K562 (cell line): ENCODE results near the gene POLN. TPM values are rescaled to one million over a fixed set of nuclear protein-coding genes. Genes with fewer than 3 reads are reported as not detected.

ENCODE experiments used
- ATAC-seq: fragments of 200-7000 bp; cut with Tn5 transposase; 3 replicates; pipeline ENCODE4 v1.9.1; 2020; ENCODE audit warnings: moderate library complexity
- BruUV-seq: library from RNA; stranded (reverse); fragments of 400-500 nt; replicated peaks from 2 replicates; lab custom pipeline; 2021; lab: Mats Ljungman, UMichigan
- CTCF ChIA-PET: fragments of 300-600 bp; formaldehyde crosslinking; extraction: SDS; loops from one replicate; lab custom pipeline; 2021; ENCODE audit warnings: low intra/inter-chr PET ratio; lab: Yijun Ruan, JAX
- POLR2A ChIA-PET: fragments of 300-600, 350-650 bp; sonication (Branson Sonifier 250); formaldehyde crosslinking; extraction: SDS; loops from one replicate; lab custom pipeline; 2021; ENCODE audit warnings: antibody characterized with exemption, inconsistent platforms; lab: Yijun Ruan, JAX
- DNase-seq, 4 experiments: peaks; one replicate each; pipeline versions ENCODE4 v3.0.0 to v3.0.0-alpha.2; 2011 to 2018; ENCODE audit warnings: low spot score in 3 of 4, mixed read lengths in 3 of 4; ENCODE audit errors: extremely low read depth in 1 of 4
- FAIRE-seq: peaks from 2 replicates; lab custom pipeline; 2011; peaks lifted over from hg19 to GRCh38; lab: Jason Lieb, UNC
- H2AFZ ChIP-seq: 2 replicates; pipeline ENCODE4 v1.6.0; 2011; ENCODE audit warnings: low read depth, low read length, control low read depth, inconsistent platforms
- H3K27ac ChIP-seq: fragments of 200-600 bp; 3 replicates; pipeline ENCODE4 v1.8.0; 2011; ENCODE audit warnings: low read depth, mild to moderate bottlenecking, control low read depth, inconsistent platforms, low read length, moderate library complexity, mixed read lengths; ENCODE audit errors: extremely low read depth
- H3K27me3 ChIP-seq, 2 experiments: fragments of 300-600 bp in 1 of 2; 2 replicates in 1 of 2; 3 replicates in 1 of 2; pipeline versions ENCODE4 v1.6.0 to v1.8.0; 2011; ENCODE audit warnings: inconsistent platforms in 2 of 2, low read length in 2 of 2, mild to moderate bottlenecking in 1 of 2, mixed read lengths in 1 of 2, moderate library complexity in 1 of 2; ENCODE audit not compliant: control insufficient read depth in 2 of 2, insufficient read depth in 2 of 2
- H3K36me3 ChIP-seq: fragments of 300-600 bp; 3 replicates; pipeline ENCODE4 v1.8.0; 2011; ENCODE audit warnings: mild to moderate bottlenecking, low read length, inconsistent platforms; ENCODE audit not compliant: control insufficient read depth, insufficient read depth
- H3K4me1 ChIP-seq, 2 experiments: fragments of 200-600 bp in 1 of 2; replicated peaks in 1 of 2; 2 replicates in 1 of 2; 3 replicates in 1 of 2; pipeline versions ENCODE4 v1.5.1 to v1.8.0; 2011; ENCODE audit warnings: inconsistent platforms in 2 of 2, low read length in 2 of 2, mild to moderate bottlenecking in 1 of 2, mixed read lengths in 1 of 2, moderate library complexity in 1 of 2; ENCODE audit not compliant: control insufficient read depth in 2 of 2, insufficient read depth in 2 of 2
- H3K4me2 ChIP-seq: 2 replicates; pipeline ENCODE4 v1.6.1; 2011; ENCODE audit warnings: low read length, control low read depth, inconsistent platforms, mixed read lengths; ENCODE audit not compliant: insufficient read depth
- H3K4me3 ChIP-seq: fragments of 200-600 bp; sonication (generic), shearing (Covaris generic); 2 replicates; pipeline ENCODE4 v1.5.1; 2016; ENCODE audit warnings: control low read depth, inconsistent platforms
- H3K79me2 ChIP-seq: fragments of 200-600 bp; 3 replicates; pipeline ENCODE4 v1.8.0; 2011; ENCODE audit warnings: low read length, inconsistent platforms; ENCODE audit not compliant: control insufficient read depth, insufficient read depth
- H3K9ac ChIP-seq, 2 experiments: 2 replicates each; pipeline versions ENCODE4 v1.6.0 to v1.6.1; 2011; ENCODE audit warnings: low read depth in 2 of 2, low read length in 2 of 2, control low read depth in 1 of 2, inconsistent platforms in 1 of 2, mild to moderate bottlenecking in 1 of 2, mixed read lengths in 1 of 2; ENCODE audit not compliant: insufficient read depth in 1 of 2
- H3K9me1 ChIP-seq: one replicate; pipeline ENCODE4 v1.6.0; 2011; ENCODE audit warnings: inconsistent platforms, mild to moderate bottlenecking, low read length, moderate library complexity; ENCODE audit not compliant: control insufficient read depth, insufficient read depth
- H3K9me3 ChIP-seq: replicated peaks from 2 replicates; pipeline ENCODE4 v1.5.1; 2011; ENCODE audit warnings: low read depth, low read length, inconsistent platforms; ENCODE audit not compliant: control insufficient read depth, insufficient read depth
- H4K20me1 ChIP-seq: replicated peaks from 2 replicates; pipeline ENCODE4 v1.6.1; 2011; ENCODE audit warnings: low read length, inconsistent platforms, mixed read lengths; ENCODE audit not compliant: control insufficient read depth, insufficient read depth
- ETS2 ChIP-seq: IDR thresholded peaks from 2 replicates; pipeline ENCODE4 v1.6.1; 2016; ENCODE audit warnings: borderline replicate concordance, missing genetic modification characterization, mild to moderate bottlenecking, moderate library complexity, missing compliant biosample characterization; ENCODE audit not compliant: poor library complexity, severe bottlenecking
- HMG20B ChIP-seq: fragments of 250-450 bp; sonication (Bioruptor Pico); IDR thresholded peaks from 2 replicates; pipeline ENCODE4 v1.5.0; 2021; ENCODE audit warnings: mild to moderate bottlenecking
- HMGN3 ChIP-seq: IDR thresholded peaks from 2 replicates; pipeline ENCODE4 v1.6.1; 2011; ENCODE audit warnings: borderline replicate concordance, low read depth, mild to moderate bottlenecking, mixed read lengths, low read length; ENCODE audit not compliant: insufficient read length; ENCODE audit errors: extremely low read depth
- ILK ChIP-seq: fragments of 450-650 bp; IDR thresholded peaks from 2 replicates; pipeline ENCODE4 v1.6.1; 2016; ENCODE audit warnings: missing genetic modification characterization, low read depth, mild to moderate bottlenecking, missing compliant biosample characterization, moderate library complexity, borderline replicate concordance
- MECOM ChIP-seq: fragments of 250-450 bp; sonication (Bioruptor Pico); IDR thresholded peaks from 2 replicates; pipeline ENCODE4 v1.8.0; 2022; ENCODE audit warnings: inconsistent platforms
- PCBP2 ChIP-seq: fragments of 200-400 bp; formaldehyde crosslinking; IDR thresholded peaks from 2 replicates; pipeline ENCODE4 v1.6.1; 2018; ENCODE audit warnings: low read length, low read depth, mild to moderate bottlenecking, moderate library complexity; ENCODE audit not compliant: poor library complexity, severe bottlenecking
- PHTF2 ChIP-seq: fragments of 250-450 bp; sonication (Bioruptor Pico); IDR thresholded peaks from 2 replicates; pipeline ENCODE4 v1.5.0; 2021; ENCODE audit warnings: mild to moderate bottlenecking
- PML ChIP-seq: IDR thresholded peaks from 2 replicates; pipeline ENCODE4 v1.6.1; 2012; ENCODE audit warnings: low read length, inconsistent platforms
- PRDM10 ChIP-seq: fragments of 450-650 bp; IDR thresholded peaks from 2 replicates; pipeline ENCODE4 v1.6.1; 2018; ENCODE audit not compliant: partially characterized antibody
- RAD21 ChIP-seq, 2 experiments: fragments of 250-450 bp in 1 of 2; fragments of 450-650 bp in 1 of 2; sonication (Bioruptor Pico) in 1 of 2; formaldehyde crosslinking in 1 of 2; IDR thresholded peaks in 1 of 2; conservative IDR thresholded peaks in 1 of 2; 2 replicates each; pipeline versions ENCODE4 v1.4.0 to v1.8.0; 2020 to 2022; ENCODE audit warnings: mild to moderate bottlenecking in 2 of 2, moderate library complexity in 1 of 2
- RBM14 ChIP-seq: fragments of 200-400 bp; formaldehyde crosslinking; IDR thresholded peaks from 2 replicates; pipeline ENCODE4 v1.6.1; 2018; ENCODE audit warnings: low read depth, mild to moderate bottlenecking, low read length, moderate library complexity, borderline replicate concordance; ENCODE audit not compliant: insufficient read depth
- SREBF2 ChIP-seq: sonication (generic); formaldehyde crosslinking; IDR thresholded peaks from 2 replicates; pipeline ENCODE4 v1.4.0; 2020; ENCODE audit warnings: mild to moderate bottlenecking, missing genetic modification reagents
- TGIF2 ChIP-seq: sonication (generic); formaldehyde crosslinking; IDR thresholded peaks from 2 replicates; pipeline ENCODE4 v1.8.1; 2022; ENCODE audit warnings: mild to moderate bottlenecking, missing genetic modification reagents, moderate library complexity
- THRB ChIP-seq: fragments of 450-650 bp; formaldehyde crosslinking; conservative IDR thresholded peaks from 2 replicates; pipeline ENCODE4 v1.4.0; 2022; ENCODE audit warnings: mild to moderate bottlenecking, missing genetic modification characterization
- ZNF639 ChIP-seq, 2 experiments: fragments of 200-800 bp in 1 of 2; sonication (Bioruptor generic) in 1 of 2; sonication (generic) in 1 of 2; formaldehyde crosslinking in 1 of 2; IDR thresholded peaks in 1 of 2; conservative IDR thresholded peaks in 1 of 2; 2 replicates each; pipeline versions ENCODE4 v1.5.0 to v1.6.1; 2016 to 2020; ENCODE audit warnings: missing compliant biosample characterization in 1 of 2, missing genetic modification characterization in 1 of 2, missing genetic modification reagents in 1 of 2
- WGBS: fragments of 100-300 bp; shearing (Covaris generic); methylation state at CpG from one replicate; pipeline ENCODE4 v1.1.6; 2016; ENCODE audit warnings: low coverage, mixed read lengths; ENCODE audit not compliant: insufficient coverage; ENCODE audit errors: missing lambda C conversion rate; 5-methylcytosine and 5-hydroxymethylcytosine counted together
- in situ Hi-C: fragments of 300-500 bp; cut with MboI; formaldehyde crosslinking; loops from 4 replicates; pipeline ENCODE4 v1.15.0; 2018; ENCODE audit warnings: inconsistent platforms, mixed read lengths
- intact Hi-C: fragments of 100-400 bp; cut with micrococcal nuclease; formaldehyde crosslinking; loops from 2 replicates; pipeline ENCODE4 v1.14.2; 2022
- polyA plus RNA-seq, 8 experiments: library from polyadenylated mRNA; depleted of rRNA in 4 of 8; stranded (reverse) in 5 of 8; unstranded in 3 of 8; fragments of >200 nt; fragmentation: Nextera tagmentation in 2 of 8; fragmentation: Illumina TruSeq in 1 of 8; extraction: Ambion mirVana in 2 of 8; extraction: Trizol in 1 of 8; gene quantifications; 2 replicates each; pipeline versions ENCODE4 v1.2.1 to v1.2.3, GENCODE V29; 2011 to 2014; ENCODE audit warnings: inconsistent platforms in 1 of 8, missing spikeins in 1 of 8
- total RNA-seq, 7 experiments: library from RNA; depleted of rRNA in 6 of 7; stranded (reverse); fragments of >200 nt in 6 of 7; fragmentation: Illumina TruSeq in 2 of 7; extraction: Trizol in 2 of 7; gene quantifications; 2 replicates each; pipeline versions ENCODE4 v1.2.1 to v1.2.3, GENCODE V29; 2011 to 2021; ENCODE audit warnings: low replicate concordance in 1 of 7

POLN gene
- total and polyA plus RNA-seq, 9 of the 15 experiments (the other 6 are each of a cell fraction or from before 2014, with no cell fraction given), result 0.08 to 0.91 (median 0.32) TPM

- Histone ChIP-seq H2AFZ (no peak overlapping the region), H3K4me2 (no peak overlapping the region), H3K9me3 (no peaks in the 10 kb centered on the region), H3K79me2 (no peaks in the 10 kb centered on the region), H3K27me3 (peaks cover 10 to 52% of the 10 kb centered on the region in 2 experiments), H3K27ac (no peak overlapping the region), H3K4me3 (no peak overlapping the region), H4K20me1 (no peaks in the 10 kb centered on the region), H3K4me1 (peaks cover 0 to 3% of the 10 kb centered on the region in 2 experiments; a peak in 1 of 5 replicates), H3K36me3 (no peaks in the 10 kb centered on the region), H3K9me1 (no peaks in the 10 kb centered on the region), H3K9ac (no peak overlapping the region)
- no TSS peak for BruUV-seq
- ATAC-seq (no peak), DNase-seq (no peak), FAIRE-seq (no peak)
- WGBS, result 9% methylated on average over 6 of the region's 6 CpGs
- ChIA-PET CTCF (no interaction called here), POLR2A (interaction anchor here (0.7 to 1.4 kb wide), 3 partner anchors 10 to 162 kb away, joined by 3 to 4 read pairs (median 3); no protein-coding TSS in a partner anchor)
- in situ Hi-C loops (no loop called here), intact Hi-C loops (no loop called here)
- no peak for TF ChIP-seq RAD21 (CRISPR knock-in tag; conservative IDR thresholded peaks at IDR 0.05 in 1 of 2, IDR thresholded peaks at IDR 0.05 in 1 of 2)
- no peak for TF ChIP-seq ETS2 (tag)
- no peak for TF ChIP-seq THRB (CRISPR knock-in tag)
- no peak for TF ChIP-seq HMGN3
- no peak for TF ChIP-seq PRDM10
- no peak for TF ChIP-seq PML
- TF ChIP-seq HMG20B (CRISPR knock-in tag), result no peak
- no peak for TF ChIP-seq ZNF639 (CRISPR knock-in tag; conservative IDR thresholded peaks at IDR 0.05 in 1 of 2, IDR thresholded peaks at IDR 0.05 in 1 of 2)
- TF ChIP-seq TGIF2 (CRISPR knock-in tag), result no peak
- no peak for TF ChIP-seq PCBP2
- no peak for TF ChIP-seq SREBF2 (CRISPR knock-in tag)
- no peak for TF ChIP-seq RBM14
- TF ChIP-seq PHTF2, result no peak
- no peak for TF ChIP-seq MECOM (CRISPR knock-in tag)
- TF ChIP-seq ILK, result no peak
These were observed 149.3 kb downstream of the POLN start for GRCh38 chr4:2092669-2093053.
